Natural killer cell treated with Interleukin-12 subunit alpha and Interleukin-12 subunit beta and Interleukin-15 and Interleukin-18, amount 100 ng/mL, for 72 hours (primary cell): ENCODE measurements around the gene PRX. TPM values are rescaled to one million over a fixed set of nuclear protein-coding genes. Genes with fewer than 3 reads are reported as not detected.

ENCODE experiments used
- ATAC-seq, 2 donors: fragments of 150-1000 bp; cut with Tn5 transposase in 1 of 2; sonication (Bioruptor Pico), chemical (Tn5 transposase) in 1 of 2; 2 replicates each; pipeline ENCODE4 v1.10.0; 2021
- DNase-seq: peaks from one replicate; pipeline ENCODE4 v3.0.0; 2022; ENCODE audit warnings: low spot score
- H3K27ac Mint-ChIP-seq, 2 donors: 1 replicate in 1 of 2; 2 replicates in 1 of 2; pipeline ENCODE4 v1.8.0; 2022; ENCODE audit warnings: mixed read lengths in 2 of 2, mild to moderate bottlenecking in 1 of 2, moderate library complexity in 1 of 2
- H3K27me3 Mint-ChIP-seq, 2 donors: 1 replicate in 1 of 2; 2 replicates in 1 of 2; pipeline ENCODE4 v1.8.0; 2022; ENCODE audit warnings: mixed read lengths in 2 of 2
- H3K36me3 Mint-ChIP-seq: one replicate; pipeline ENCODE4 v1.8.0; 2022; ENCODE audit warnings: mixed read lengths
- H3K4me1 Mint-ChIP-seq, 2 donors: 1 replicate in 1 of 2; 2 replicates in 1 of 2; pipeline ENCODE4 v1.8.0; 2022; ENCODE audit warnings: low read depth in 2 of 2, mixed read lengths in 2 of 2, mild to moderate bottlenecking in 1 of 2
- H3K4me3 Mint-ChIP-seq: one replicate; pipeline ENCODE4 v1.8.0; 2022; ENCODE audit warnings: mixed read lengths
- H3K9me3 Mint-ChIP-seq: 2 replicates; pipeline ENCODE4 v1.8.0; 2022; ENCODE audit warnings: mixed read lengths
- total RNA-seq, 2 donors: library from RNA; stranded (reverse); gene quantifications; one replicate each; pipeline ENCODE4 v1.2.3, GENCODE V29; 2022

The PRX gene
- total RNA-seq, 2 donors from 2014 or later, result 0.48 to 0.78 TPM

- Mint-ChIP-seq H3K4me1 (peaks cover 18 to 20% of the 10 kb centered on the region in 2 donors), H3K9me3 (no peaks in the 10 kb centered on the region), H3K27ac (no peak overlapping the region), H3K27me3 (no peaks in the 10 kb centered on the region), H3K4me3 (no peak overlapping the region), H3K36me3 (no peaks in the 10 kb centered on the region)
- no peak for ATAC-seq
- DNase-seq, result no peak
Measured at GRCh38 chr19:40367577-40368434, 45.4 kb downstream of the PRX start.

- no peak overlapping the region for H3K4me3 Mint-ChIP-seq
- no peaks in the 10 kb centered on the region for H3K36me3 Mint-ChIP-seq
- DNase-seq (no peak), ATAC-seq (peak in 1 of 2 donors; percentile 41)
- no peaks in the 10 kb centered on the region for H3K27me3 Mint-ChIP-seq
- H3K9me3 Mint-ChIP-seq, result no peaks in the 10 kb centered on the region
- peaks cover 19 to 25% of the 10 kb centered on the region in 2 donors for H3K4me1 Mint-ChIP-seq
- no peak overlapping the region for H3K27ac Mint-ChIP-seq
Measured at GRCh38 chr19:40366697-40367561, 46.2 kb downstream of the PRX start.

DNA sequence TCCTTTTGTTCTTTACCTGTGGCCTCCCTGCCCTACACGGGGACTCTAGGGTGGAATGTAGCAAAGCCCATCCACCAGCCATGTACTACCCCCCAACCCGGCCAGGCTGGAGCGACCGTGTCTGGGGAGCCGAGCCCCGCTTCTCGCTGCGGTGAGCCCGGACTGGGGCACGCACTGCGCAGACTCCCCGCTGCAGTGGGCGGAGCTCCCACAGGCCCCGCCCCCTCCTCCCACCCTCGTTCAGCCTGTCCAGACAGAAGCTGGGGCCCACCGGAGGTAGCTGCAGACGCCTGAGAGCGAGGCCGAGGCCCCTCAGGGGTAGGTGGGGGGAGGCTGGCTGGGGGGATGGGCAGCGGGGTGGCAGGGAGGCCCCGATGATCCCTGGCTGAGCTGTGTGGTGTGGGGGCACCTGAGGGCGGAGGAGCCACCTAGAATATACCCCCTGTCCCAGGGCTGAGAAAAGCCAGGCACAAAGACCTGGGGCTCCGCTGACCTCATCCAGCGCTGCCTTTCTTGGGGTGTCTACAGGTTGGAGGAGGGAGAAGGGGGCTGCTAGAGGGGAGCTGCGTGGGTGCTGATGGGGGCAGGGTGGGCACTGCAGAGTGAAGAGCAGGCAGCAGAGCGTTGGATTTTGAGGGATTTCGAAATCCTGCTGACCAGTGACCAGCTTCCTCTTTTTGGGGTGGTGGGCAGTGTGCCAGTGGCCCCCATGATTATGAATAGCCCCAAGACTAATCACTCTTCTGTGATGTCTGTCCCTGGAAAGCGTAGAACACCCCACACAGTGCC lies 47.4 kb downstream of the PRX start:
- no peaks in the 10 kb centered on the region for H3K36me3 Mint-ChIP-seq
- H3K9me3 Mint-ChIP-seq, result no peaks in the 10 kb centered on the region
- DNase-seq (no peak), ATAC-seq (peak; percentile 72 to 85)
- peaks cover 19 to 28% of the 10 kb centered on the region in 2 donors for H3K4me1 Mint-ChIP-seq
- H3K27me3 Mint-ChIP-seq, result no peaks in the 10 kb centered on the region
- peak overlapping the region; percentile 55 for H3K4me3 Mint-ChIP-seq
- H3K27ac Mint-ChIP-seq, result no peak overlapping the region

- peak overlapping the region; percentile 55 for H3K4me3 Mint-ChIP-seq
- no peaks in the 10 kb centered on the region for H3K36me3 Mint-ChIP-seq
- no peak for DNase-seq
- H3K4me1 Mint-ChIP-seq, result peaks cover 19 to 31% of the 10 kb centered on the region in 2 donors
- H3K27ac Mint-ChIP-seq, result peak overlapping the region in 1 of 2 donors; percentile 33
- H3K9me3 Mint-ChIP-seq, result no peaks in the 10 kb centered on the region
- H3K27me3 Mint-ChIP-seq, result no peaks in the 10 kb centered on the region
- no peak for ATAC-seq
Measured at GRCh38 chr19:40365010-40365409, 48.2 kb downstream of the PRX start.

DNA sequence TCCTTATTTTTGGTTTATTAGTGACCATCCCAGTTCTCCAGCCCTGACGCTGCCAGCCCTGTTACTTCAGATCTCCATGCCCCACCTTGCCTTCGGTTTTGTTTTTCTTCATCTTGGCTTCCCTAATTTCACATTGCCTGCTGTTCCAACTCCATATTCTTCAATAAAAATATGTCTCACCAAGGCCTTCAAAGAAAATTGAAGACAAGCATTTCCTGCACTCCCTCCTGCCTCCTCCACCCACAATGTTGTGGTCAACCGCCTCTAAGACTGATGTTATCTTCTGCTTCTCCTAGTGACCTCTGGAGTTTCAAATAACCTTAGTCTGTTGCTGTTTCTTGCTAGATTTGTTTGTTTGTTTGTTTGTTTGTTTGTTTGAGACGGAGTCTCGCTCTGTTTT lies 50.1 kb downstream of the PRX start:
- peaks cover 19 to 35% of the 10 kb centered on the region in 2 donors for H3K4me1 Mint-ChIP-seq
- no peaks in the 10 kb centered on the region for H3K27me3 Mint-ChIP-seq
- DNase-seq (no peak), ATAC-seq (no peak)
- peak overlapping the region; percentile 35 for H3K4me3 Mint-ChIP-seq
- H3K27ac Mint-ChIP-seq, result peak overlapping the region; percentile 27 to 68
- no peaks in the 10 kb centered on the region for H3K36me3 Mint-ChIP-seq
- no peaks in the 10 kb centered on the region for H3K9me3 Mint-ChIP-seq

DNA sequence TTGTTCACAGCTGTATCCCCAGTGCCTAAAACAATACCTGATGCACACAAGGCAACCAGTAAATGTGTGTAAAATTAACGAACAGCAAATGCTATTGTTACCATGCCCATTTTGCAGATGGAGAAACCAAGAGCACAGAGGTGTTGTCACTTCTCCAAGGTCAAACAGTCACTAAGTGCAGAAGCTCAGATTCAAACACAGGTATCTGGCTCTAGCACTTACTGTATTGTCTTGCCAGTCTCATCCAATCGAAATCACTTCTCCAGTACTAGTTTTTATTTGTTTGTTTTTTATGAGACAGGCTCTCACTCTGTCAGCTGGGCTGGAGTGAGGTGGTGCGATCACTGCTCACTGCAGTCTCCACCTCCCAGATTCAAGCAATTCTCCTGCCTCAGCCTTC lies 51.0 kb downstream of the PRX start:
- no peaks in the 10 kb centered on the region for H3K27me3 Mint-ChIP-seq

DNA sequence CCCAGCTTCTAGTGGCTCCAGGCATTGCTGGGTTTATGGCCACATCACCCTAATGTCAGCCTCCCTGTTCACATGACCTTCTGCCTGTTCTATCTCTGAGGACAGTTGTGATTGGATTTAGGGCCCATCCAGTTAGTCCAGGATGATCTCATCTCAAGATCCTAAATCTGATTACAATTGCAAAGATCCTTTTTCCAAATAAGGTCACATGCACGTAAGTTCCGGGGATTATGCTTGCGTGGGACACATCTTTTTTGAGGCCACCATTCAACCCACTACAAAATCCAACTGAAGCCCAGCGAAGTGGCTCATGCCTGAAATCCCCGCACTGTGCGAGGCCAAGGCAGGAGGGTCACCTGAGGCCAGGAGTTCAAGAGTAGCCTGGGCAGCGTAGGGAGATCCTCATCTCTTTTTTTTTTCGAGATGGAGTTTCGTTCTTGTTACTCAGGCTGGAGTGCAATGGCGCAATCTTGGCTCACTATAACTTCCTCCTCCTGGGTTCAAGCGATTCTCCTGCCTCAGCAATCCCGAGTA lies 52.4 kb downstream of the PRX start:
- Mint-ChIP-seq H3K4me3 (no peak overlapping the region), H3K9me3 (no peaks in the 10 kb centered on the region), H3K27me3 (no peaks in the 10 kb centered on the region), H3K36me3 (no peaks in the 10 kb centered on the region), H3K27ac (no peak overlapping the region), H3K4me1 (peaks cover 19 to 44% of the 10 kb centered on the region in 2 donors)
- DNase-seq (no peak), ATAC-seq (no peak)

More for the DNA sequence above, 51.0 kb downstream of the PRX start:
- H3K4me1 Mint-ChIP-seq, result peaks cover 19 to 44% of the 10 kb centered on the region in 2 donors
- ATAC-seq, result no peak
- H3K36me3 Mint-ChIP-seq, result no peaks in the 10 kb centered on the region
- no peak for DNase-seq
- H3K27ac Mint-ChIP-seq, result peak overlapping the region; percentile 27 to 66
- no peaks in the 10 kb centered on the region for H3K9me3 Mint-ChIP-seq
- H3K4me3 Mint-ChIP-seq, result no peak overlapping the region

- H3K4me1 Mint-ChIP-seq, result peaks cover 15 to 42% of the 10 kb centered on the region in 2 donors
- no peaks in the 10 kb centered on the region for H3K36me3 Mint-ChIP-seq
- no peaks in the 10 kb centered on the region for H3K9me3 Mint-ChIP-seq
- no peak overlapping the region for H3K4me3 Mint-ChIP-seq
- H3K27ac Mint-ChIP-seq, result no peak overlapping the region
- ATAC-seq (no peak), DNase-seq (no peak)
- H3K27me3 Mint-ChIP-seq, result no peaks in the 10 kb centered on the region
Measured at GRCh38 chr19:40360020-40360707, 53.0 kb downstream of the PRX start.

DNA sequence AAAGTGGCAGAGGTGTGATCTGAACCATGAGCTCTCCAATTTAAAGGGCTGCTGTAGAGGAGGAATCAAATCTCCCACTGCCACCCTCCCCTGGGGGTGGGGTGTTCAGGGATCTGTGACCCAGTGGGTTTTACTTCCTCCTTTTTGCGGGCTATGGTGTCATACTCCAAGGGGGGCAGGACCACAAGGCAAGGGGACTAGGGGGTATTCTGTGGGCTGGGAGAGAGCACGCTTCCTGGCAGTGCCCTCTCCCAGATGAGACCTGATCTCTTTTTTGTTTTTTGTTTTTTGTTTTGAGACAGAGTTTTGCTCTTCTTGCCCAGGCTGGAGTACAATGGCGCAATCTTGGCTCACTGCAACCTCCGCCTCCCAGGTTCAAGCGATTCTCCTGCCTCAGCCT lies 54.4 kb downstream of the PRX start:
- Mint-ChIP-seq H3K9me3 (no peaks in the 10 kb centered on the region), H3K4me3 (no peak overlapping the region), H3K4me1 (peaks cover 11 to 37% of the 10 kb centered on the region in 2 donors), H3K27me3 (no peaks in the 10 kb centered on the region), H3K27ac (no peak overlapping the region), H3K36me3 (no peaks in the 10 kb centered on the region)
- no peak for DNase-seq
- peak in 1 of 2 donors; percentile 28 for ATAC-seq

DNA sequence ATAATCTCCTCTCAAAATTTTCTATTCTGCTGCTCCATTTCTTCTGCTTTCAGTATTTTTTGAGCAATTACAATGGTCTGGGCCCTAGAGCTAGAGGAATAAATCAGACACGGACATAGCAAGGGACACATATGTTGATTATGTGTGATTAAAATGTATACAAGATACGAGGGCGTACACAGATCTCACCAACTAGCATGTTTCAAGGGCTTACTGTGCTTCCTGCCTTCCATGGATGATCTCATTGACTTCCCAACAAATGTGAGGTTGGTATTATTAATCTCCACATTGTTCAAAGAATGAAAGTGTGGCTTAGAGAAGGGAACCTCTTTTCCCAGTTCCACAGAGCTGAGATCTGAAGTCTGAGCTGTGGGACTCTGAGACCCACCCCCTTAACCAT lies 55.5 kb downstream of the PRX start:
- Mint-ChIP-seq H3K27me3 (no peaks in the 10 kb centered on the region), H3K4me3 (no peak overlapping the region), H3K27ac (no peak overlapping the region), H3K36me3 (no peaks in the 10 kb centered on the region), H3K4me1 (peaks cover 0 to 29% of the 10 kb centered on the region in 2 donors), H3K9me3 (no peaks in the 10 kb centered on the region)
- DNase-seq, result no peak
- ATAC-seq, result no peak

DNA sequence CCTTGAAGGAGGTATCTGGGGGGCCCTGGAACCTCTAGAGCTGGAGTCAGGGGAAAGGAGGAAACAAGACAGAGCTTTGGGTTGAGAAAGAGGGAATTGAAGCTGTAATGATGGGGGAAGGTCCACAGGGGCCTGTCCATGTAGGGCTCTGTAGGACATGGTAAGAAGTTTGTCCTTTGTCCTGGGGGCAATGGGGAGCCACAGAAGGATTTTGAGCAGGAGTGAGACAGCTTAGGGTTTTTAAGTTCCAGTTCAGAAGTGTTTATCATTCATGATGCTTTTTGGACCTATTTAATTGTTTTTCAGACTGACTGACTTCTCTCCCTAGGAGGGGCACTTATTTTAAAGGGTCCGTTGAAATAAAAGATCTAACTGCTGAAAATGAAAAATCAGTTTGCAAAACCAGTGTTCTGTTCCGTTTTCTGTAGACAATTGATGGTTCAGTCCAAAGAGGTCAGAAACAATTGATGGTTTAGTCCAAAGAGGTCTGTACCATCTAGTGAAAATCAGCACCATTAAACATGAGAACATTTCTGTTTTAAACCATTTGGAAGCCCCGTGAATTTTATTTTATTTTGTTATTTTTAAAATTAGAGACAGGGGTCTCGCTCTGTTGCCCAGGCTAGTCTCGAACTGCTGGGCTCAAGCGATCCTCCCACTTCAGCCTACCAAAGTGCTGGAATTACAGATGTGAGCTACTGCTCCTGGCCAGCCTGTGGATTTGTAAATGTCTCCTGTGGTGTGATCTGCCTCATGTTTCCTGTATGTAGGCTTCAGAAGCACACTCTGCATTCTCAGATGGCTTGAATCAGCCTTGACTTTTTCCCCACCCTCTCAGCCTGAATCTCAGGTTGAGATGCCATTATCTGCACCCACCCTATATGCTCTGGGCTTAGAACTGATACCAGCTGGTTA lies 56.2 kb downstream of the PRX start:
- H3K9me3 Mint-ChIP-seq, result no peaks in the 10 kb centered on the region
- H3K4me3 Mint-ChIP-seq, result no peak overlapping the region
- ATAC-seq (no peak), DNase-seq (no peak)
- no peaks in the 10 kb centered on the region for H3K36me3 Mint-ChIP-seq
- no peak overlapping the region for H3K27ac Mint-ChIP-seq
- no peaks in the 10 kb centered on the region for H3K27me3 Mint-ChIP-seq
- peaks cover 0 to 23% of the 10 kb centered on the region in 2 donors for H3K4me1 Mint-ChIP-seq
